Adrenal gland (tissue), 5 donors: ENCODE measurements around the gene SPSB4.

Experiments
- CTCF ChIP-seq, 6 experiments: fragments of 450-650 bp in 4 of 6; fragments of 200-600 bp in 2 of 6; sonication (generic) in 1 of 6; IDR thresholded peaks; 1 replicate in 5 of 6; 2 replicates in 1 of 6; pipeline versions ENCODE4 v1.5.1 to v1.8.0; 2016 to 2021; ENCODE audit warnings: antibody characterized with exemption in 6 of 6, mild to moderate bottlenecking in 2 of 6, moderate library complexity in 1 of 6
- POLR2A ChIP-seq, 2 donors: fragments of 450-650 bp; IDR thresholded peaks; one replicate each; pipeline ENCODE4 v1.6.1; 2017; ENCODE audit warnings: antibody characterized with exemption in 2 of 2, mild to moderate bottlenecking in 2 of 2, moderate library complexity in 1 of 2
- donor health status: DM: no; HTN: no; CAD: no.

GRCh38 chr3:141124715-141125114 is 73.6 kb downstream of the SPSB4 start:
- TF ChIP-seq CTCF (IDR thresholded peaks at IDR 0.05) (no peak), POLR2A (IDR thresholded peaks at IDR 0.05) (no peak)
